Muscle of back (tissue), 13 donors: ENCODE measurements around the gene TNS1. TPM values are rescaled to one million over a fixed set of nuclear protein-coding genes. Genes with fewer than 3 reads are reported as not detected.
A peak's percentile ranks its signal among the peaks of the same experiment; 100 is the strongest.
"Not testable (repeated sequence)": the region's sequence is repeated elsewhere in the genome, so short reads cannot be mapped to it uniquely, and the experiment has no call there.

ENCODE experiments used
- DNase-seq, 3 donors: peaks; one replicate each; pipeline versions ENCODE4 v3.0.0 to v3.0.0-alpha.2; 2013
- long read RNA-seq, 9 donors: transcript quantifications; one replicate each; lab custom pipeline, GENCODE V29; 2026
- polyA plus RNA-seq, 10 donors: library from polyadenylated mRNA; unstranded; fragments of 120-200 nt; gene quantifications; one replicate each; pipeline ENCODE4 v1.2.1, GENCODE V29; 2013; ENCODE audit not compliant: insufficient read length in 10 of 10

The TNS1 gene
- 100 to 1,000 TPM; 106 to 124 (median 117) TPM for polyA plus RNA-seq
- long read RNA-seq, donor 1, transcript TNS1-216 (2 exons, 758 nt): major isoform, 17 of 29 reads
- long read RNA-seq, donor 1, partial matches to known transcripts: 11 of 29 reads
- long read RNA-seq, donor 1, other reads (novel, unspliced or antisense): 0 of 29 reads
- long read RNA-seq, donor 2, transcript TNS1-216 (2 exons, 758 nt): major isoform, 12 of 45 reads
- long read RNA-seq, donor 2, partial matches to known transcripts: 32 of 45 reads
- long read RNA-seq, donor 2, other reads (novel, unspliced or antisense): 0 of 45 reads
- long read RNA-seq, donor 3: 0 reads
- long read RNA-seq, donor 4, transcript TNS1-216 (2 exons, 758 nt): major isoform, 9 of 25 reads
- long read RNA-seq, donor 4, partial matches to known transcripts: 15 of 25 reads
- long read RNA-seq, donor 4, other reads (novel, unspliced or antisense): 0 of 25 reads
- long read RNA-seq, donor 5, transcript TNS1-216 (2 exons, 758 nt): major isoform, 14 of 113 reads
- long read RNA-seq, donor 5, partial matches to known transcripts: 97 of 113 reads
- long read RNA-seq, donor 5, other reads (novel, unspliced or antisense): 0 of 113 reads
- long read RNA-seq, donor 6, transcript TNS1-216 (2 exons, 758 nt): major isoform, 10 of 37 reads
- long read RNA-seq, donor 6, partial matches to known transcripts: 24 of 37 reads
- long read RNA-seq, donor 6, other reads (novel, unspliced or antisense): 0 of 37 reads
- long read RNA-seq, donor 7, transcript TNS1-216 (2 exons, 758 nt): major isoform, 6 of 21 reads
- long read RNA-seq, donor 7, partial matches to known transcripts: 11 of 21 reads
- long read RNA-seq, donor 7, other reads (novel, unspliced or antisense): 0 of 21 reads
- long read RNA-seq, donor 8, partial matches to known transcripts: 16 of 22 reads
- long read RNA-seq, donor 8, other reads (novel, unspliced or antisense): 0 of 22 reads
- long read RNA-seq, donor 9, partial matches to known transcripts: 0 of 3 reads
- long read RNA-seq, donor 9, other reads (novel, unspliced or antisense): 0 of 3 reads

GRCh38 chr2:218002845-218003180, at the start of gene TNS1:
TSS of gene TNS1 (minus strand) at chr2:218002995. CDS start at chr2:218002872, 123 bp downstream.
- peak in 2 of 3 donors; percentile 49 to 87 for DNase-seq

DNA sequence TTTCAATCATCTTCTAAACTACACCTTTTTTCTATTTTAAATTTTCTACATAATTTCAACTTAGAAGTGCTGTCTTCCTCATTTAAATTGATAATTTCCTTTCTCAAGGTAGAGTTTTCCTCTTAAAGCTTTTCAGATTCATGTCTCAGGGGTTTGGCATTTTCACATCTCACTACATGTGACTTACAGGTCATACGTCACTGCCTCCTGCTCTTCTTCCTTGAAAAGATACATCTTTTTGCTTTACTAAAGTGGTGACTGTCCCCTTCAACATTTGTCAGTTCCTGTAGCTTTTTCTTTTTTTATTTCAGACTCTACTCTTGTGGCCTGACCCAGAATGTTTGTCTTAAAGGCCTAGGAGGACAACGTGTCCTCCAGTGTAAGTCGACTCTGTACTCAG, 49.1 kb upstream of the TNS1 start:
- no peak for DNase-seq

- DNase-seq: no peak
Observed at GRCh38 chr2:218047536-218048225, 44.9 kb upstream of the TNS1 start.

DNA sequence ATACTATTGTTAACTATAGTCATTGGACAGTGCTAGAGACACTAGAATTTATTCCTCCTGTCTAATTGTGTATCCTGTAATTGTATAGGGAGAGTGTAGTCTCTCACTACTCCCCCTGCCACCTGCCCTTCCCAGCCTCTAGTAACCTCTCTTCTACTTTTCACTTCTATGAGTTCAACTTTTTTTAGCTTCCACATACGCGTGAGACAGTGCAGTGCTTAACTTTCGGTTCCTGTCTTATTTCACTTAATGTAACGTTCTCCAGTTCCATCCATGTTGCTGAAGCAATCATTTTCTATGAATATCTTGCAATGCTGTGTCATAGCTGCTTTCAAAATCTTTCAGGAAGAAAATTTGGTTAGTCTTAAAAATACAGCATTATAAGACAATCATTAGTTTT, 43.4 kb upstream of the TNS1 start:
- no peak for DNase-seq

DNA sequence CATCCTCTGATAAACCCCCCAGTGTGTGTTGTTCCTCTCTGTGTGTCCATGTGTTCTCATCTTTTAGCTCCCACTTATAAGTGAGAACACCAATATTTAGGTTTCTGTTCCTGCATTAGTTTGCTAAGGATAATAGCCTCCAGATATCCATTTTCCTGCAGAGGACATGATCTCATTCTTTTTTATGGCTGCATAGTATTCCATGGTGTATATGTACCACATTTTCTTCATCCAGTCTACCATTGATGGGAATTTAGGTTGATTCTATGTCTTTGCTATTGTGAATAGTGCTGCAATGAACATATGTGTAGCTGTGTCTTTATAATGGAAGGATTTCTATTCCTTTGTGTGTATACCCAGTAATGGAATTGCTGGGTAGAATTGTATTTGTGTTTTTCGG, 41.8 kb upstream of the TNS1 start:
- DNase-seq: not testable (repeated sequence)

DNA sequence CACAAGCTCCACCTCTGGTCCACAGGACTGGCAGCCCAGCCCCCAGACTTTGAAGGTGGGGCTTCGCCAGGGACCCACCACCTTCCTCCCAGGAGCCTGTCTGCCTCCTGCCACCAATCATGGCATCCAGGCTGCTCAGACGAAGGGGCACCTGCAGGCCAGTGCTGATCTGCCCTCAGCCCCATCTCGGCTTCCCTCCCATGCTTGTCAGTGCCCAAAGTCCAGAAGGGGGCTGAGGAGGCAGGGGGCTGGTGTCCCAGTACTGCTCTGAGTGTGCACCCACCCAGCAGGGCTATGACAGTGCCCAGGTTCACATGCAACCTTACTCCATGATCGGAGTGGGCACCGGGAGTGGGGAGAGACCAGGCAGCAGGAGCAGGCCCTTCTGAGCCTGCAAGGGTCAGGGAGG, 40.9 kb upstream of the TNS1 start:
- no peak for DNase-seq

- no peak for DNase-seq
Observed at GRCh38 chr2:218043100-218043499, 40.3 kb upstream of the TNS1 start.

- DNase-seq: no peak
Observed at GRCh38 chr2:218041302-218042168, 38.7 kb upstream of the TNS1 start.

DNA sequence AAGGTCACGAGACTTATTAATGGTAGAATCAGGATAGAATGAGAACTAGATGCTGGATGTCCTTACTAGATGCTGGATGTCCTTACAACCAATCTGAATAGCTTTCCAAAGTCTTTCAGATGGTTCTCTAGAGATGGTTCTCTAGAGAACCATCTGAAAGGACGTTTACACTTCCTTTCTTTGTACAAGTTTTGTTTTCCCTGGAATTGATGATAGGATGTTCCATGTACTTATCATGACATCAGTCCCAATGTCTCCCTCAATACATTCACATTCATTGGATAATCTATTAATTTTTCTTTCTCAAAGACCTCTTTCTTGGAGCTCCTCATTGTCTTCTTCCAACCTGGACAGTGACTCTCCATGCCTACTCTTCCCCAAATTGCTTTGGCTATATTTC, 38.1 kb upstream of the TNS1 start:
- DNase-seq: no peak

DNA sequence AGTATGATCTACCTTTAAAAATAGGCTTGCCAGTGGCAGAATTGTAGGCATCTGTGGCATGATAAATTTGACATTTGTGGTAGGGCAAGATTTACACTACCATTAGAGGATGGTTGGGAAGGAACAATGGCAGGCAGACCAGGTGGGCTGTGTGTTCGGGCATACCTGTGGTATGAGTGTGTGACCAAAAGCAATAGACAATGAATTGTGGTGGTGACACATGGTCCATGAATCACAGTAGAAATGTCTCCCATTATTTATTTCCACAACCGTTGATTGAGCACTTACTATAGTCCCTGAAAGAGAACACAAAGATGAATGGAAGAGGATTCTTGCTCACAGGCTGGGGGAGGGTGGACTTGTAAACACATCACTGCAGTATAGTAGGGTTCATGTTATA, 36.4 kb upstream of the TNS1 start:
- DNase-seq: no peak

- DNase-seq: no peak
Observed at GRCh38 chr2:218036371-218036770, 33.6 kb upstream of the TNS1 start.

- no peak for DNase-seq
Observed at GRCh38 chr2:218035463-218036100, 32.8 kb upstream of the TNS1 start.

DNA sequence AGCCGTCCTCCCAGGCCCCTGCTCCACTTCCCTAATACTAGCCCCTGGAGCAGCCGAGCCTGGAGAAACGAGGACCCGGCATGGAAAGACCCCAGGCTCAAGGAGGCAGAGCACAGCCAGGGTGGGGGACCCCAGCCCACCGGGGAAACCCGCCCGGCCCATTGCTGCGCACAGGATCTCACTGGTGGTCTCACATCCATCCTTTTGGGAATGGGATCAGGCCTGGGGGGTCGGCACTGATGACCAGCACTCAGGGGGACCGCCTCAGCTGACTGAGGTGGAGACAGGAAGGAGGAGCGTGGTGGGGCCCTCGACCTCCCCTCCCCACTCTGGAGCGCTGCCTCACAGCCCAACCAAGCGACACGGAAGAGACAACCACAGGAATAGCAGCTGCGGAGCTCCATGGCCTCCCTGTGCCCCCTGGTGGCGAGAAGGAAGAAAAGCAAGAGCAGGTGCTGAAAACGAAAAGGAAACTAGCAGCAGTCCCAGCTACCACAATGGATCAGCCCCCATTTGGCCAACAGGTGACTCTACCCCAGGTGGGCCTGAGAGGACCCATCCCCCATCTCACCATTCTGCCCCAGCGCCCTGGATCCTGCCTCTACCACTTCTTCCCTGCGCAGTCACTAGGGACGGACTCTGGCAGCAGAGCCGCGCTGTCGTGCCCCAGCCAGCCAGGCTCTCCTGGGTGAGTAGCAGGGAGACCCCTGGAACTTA, 31.9 kb upstream of the TNS1 start:
- DNase-seq: peak; percentile 75 to 87 (median 80)

- no peak for DNase-seq
Observed at GRCh38 chr2:218033590-218034496, 31.0 kb upstream of the TNS1 start.

DNA sequence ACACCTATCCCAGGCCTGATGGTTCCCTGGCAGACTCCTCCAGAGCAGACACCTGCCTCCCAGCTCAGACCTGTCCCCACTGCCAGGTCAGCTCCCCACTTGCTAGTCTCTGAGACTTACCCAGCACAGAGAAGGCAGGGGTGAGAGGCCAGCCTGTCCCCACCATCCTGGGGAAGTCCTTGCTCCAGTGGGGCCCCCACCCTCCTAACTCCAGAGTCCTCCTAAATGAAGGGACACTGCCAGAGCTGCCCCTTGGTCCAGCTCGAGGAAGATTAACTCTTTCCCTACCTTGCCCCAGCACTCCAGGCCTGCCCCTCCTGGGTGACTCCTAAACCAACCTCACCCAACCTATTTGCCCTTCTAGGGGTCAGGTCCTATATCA, 30.4 kb upstream of the TNS1 start:
- no peak for DNase-seq

- DNase-seq: no peak
Observed at GRCh38 chr2:218032336-218033171, 29.8 kb upstream of the TNS1 start.

DNA sequence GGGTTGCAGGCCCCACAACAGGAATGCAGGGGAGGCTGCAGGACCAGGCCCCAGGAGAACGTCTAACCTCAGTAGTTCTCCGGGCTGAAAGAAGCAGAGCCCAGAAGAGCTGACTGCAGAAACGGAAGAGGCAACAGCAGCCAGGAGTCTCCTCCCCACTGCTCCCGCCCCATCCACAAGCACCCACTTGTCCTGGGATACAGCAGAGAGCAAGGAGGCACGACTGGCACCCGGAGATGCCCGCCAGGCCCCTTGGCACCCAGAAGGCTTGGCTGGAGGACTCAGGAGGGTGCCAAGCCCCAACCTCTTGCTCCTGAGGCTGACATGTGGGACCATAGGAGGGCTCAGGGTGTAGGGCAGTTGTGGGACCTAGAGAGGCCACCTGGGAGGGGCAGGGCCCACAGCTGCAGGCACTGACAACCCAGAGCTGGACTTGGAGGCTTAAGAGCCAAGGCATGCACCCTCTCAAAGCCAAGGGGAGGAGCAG, 29.0 kb upstream of the TNS1 start:
- peak in 1 of 3 donors; percentile 21 for DNase-seq

DNA sequence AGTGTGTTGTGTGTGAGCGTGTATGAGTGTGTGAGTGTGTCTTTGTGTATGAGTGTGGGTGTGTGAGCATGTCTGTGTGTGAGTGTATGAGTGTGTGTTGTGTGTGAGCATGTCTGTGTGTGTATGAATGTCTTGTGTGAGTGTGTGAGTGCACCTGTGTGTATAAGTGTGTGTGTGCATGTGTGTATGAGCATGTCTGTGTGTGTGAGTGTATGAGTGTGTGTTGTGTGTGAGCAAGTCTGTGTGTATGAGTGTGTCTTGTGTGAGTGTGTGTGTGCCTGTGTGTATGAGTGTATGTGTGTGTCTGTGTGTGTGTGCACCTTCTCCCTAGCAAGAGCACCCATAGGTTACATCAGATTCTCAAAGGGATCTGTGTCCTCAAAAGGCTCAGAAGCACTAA, 28.5 kb upstream of the TNS1 start:
- no peak for DNase-seq
